T-helper 9 cell (primary cell): ENCODE measurements around the gene PTCH1.
A peak's percentile ranks its signal among the peaks of the same experiment; 100 is the strongest.

ENCODE experiments used
- DNase-seq: peaks from one replicate; pipeline ENCODE4 v3.0.0-alpha.2; 2020

The PTCH1 gene

DNA sequence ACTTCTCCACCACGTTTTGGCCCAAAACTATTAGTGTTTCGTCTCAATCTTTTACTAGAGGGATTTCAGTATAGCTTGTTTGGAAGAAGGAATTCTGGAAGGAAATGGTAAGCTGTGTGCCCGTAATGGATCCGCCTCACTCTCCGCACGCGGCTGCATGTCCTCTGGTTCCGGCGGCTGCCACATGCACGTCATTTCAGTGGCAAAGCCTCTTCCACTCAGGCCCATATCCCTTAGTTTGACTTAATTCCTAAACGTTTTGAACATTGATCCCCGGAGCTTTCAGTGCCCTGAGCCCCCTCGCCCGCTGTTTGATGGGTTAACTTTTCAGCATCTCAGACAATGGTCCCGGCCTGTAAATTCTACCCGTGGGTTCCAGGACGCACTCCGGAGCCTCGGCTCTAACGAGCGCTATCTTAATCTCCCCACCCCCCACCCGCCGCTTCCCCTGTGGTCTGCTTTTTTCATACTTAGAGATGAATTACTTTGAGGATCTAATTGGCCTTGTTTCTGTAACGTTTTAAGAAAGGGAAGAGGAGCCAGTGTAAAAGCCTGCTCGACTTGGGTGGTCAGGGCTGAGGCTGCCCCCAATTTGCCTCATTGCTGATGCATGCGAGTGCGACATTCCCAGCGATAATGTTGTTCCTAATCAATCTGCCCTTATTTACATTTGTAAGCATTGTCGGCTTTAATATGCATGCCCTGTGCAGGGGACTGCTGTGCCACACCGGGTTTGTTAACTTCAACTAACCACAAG lies 4.6 kb downstream of the PTCH1 start:
- DNase-seq, result no peak

GRCh38 chr9:95511616-95511931 lies 5.2 kb downstream of the PTCH1 start:
- DNase-seq, result no peak

- DNase-seq, result peak; percentile 70
These were observed 5.8 kb downstream of the PTCH1 start for GRCh38 chr9:95510709-95511615.

DNA sequence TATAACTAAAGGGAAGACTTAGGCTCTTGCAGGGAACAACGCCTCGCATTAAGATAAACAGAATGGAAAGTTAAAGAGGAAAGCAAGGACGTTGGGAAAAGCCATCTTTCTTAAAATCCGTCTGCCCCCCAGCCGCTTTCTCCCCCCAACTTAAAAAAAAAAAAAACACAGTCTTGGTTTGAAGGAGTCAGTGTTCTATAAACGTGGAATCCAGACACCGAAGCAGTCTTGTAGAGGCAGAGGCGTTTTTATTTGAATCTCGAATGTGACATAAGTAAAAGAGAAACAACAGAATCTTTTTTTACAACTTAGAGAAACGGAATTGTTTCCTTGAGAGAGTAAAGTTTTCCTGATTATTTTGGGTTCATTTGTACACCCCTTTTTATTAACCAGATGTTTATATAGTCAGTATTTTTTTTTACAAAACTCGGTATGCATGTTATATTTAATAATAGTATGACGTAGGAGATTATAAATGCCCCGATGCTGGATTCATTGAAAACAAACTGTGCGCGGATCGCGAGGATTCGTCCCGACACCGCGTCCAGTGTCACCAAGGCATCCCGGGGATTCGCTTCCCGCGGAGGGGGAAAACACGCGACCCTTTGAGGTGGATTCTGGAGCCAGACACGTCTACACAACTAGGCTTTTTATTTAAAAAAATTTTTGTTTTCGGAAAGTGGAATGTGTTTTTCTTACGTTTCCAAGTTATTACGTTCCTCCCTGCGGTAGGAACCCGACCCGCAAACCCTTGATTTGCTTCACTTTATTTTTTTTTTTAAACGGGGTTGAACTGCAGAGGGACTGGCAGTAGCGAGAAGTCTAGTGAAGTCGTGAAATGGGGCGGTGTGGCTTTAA lies 6.7 kb downstream of the PTCH1 start:
- no peak for DNase-seq

DNA sequence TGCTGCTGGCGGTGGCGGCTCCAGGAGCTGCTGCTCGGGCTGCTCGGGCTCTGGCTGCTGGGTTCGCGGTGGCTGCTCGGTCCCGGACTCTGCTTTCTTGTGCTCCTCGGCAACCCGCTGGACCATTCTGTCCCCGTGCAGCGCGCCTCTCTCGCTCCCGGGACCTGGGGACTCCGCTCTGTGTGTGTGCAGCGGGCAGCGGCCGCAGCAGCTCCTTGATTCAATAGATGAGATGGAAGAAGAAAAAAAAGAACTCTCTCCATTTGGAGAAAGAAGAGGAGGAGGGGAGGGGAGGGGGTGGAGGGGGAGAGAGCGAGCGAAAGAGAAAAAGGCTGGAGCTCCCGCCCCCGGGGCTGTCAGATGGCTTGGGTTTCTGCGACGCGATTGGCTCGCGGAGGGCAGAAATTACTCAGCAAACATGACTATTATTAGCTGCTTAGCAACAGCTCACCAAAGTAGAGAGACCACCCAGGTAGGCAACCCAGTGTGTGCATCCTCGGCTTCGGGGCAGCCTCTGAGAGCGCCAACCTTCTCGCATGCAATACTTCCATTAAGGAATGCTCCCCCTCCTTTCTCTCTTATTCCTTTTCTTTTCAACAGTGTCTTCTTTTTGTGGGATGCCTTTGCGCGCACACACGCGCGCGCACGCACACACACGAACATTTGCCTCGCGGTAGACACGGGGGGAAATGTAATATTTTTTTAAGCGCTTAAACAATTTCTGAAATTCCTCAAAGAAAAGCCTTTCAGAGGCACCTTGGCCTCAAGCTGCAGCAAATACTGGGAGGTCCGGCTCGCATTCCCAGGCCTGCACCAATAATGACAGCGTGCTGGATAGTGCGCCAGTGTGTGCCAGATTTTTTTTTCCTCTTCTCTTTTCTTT lies 7.6 kb downstream of the PTCH1 start:
- peak; percentile 39 for DNase-seq

DNA sequence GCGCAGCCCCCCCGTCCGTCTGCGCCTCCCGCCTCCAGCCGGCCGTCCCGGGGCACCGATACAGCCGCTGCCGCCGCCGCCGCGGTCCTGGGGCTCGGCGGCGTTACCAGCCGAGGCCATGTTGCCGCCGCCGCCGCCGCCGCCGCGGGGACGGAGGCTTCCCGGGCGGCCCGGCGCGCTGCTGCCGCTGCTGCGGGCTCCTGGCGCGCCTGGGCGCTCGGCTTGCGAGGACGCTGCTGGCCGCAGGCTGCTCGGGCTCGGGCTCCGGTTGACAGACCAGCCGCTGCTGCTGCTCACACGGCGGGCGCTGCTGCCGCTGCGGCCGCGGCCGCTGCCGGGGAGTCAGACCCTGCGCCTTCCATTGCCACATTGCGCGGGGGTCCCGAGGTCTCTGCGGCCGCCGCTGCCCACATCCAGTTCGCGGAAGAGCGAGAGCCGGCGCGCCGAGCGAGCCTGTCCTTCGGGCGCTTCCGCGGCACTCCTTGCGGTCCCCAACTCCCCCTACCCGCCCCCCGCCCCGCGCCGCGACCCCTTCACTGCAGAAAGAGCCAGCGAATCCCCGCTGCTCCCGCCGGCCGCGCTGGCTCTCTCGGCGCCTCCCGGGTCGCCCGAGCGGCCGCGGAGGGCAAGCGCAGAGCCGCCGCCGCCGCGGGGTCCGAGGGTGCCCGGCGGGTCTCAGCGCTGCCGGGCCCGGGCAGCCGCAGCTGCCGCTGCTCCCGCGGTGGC lies 8.4 kb downstream of the PTCH1 start:
- peak; percentile 21 for DNase-seq

DNA sequence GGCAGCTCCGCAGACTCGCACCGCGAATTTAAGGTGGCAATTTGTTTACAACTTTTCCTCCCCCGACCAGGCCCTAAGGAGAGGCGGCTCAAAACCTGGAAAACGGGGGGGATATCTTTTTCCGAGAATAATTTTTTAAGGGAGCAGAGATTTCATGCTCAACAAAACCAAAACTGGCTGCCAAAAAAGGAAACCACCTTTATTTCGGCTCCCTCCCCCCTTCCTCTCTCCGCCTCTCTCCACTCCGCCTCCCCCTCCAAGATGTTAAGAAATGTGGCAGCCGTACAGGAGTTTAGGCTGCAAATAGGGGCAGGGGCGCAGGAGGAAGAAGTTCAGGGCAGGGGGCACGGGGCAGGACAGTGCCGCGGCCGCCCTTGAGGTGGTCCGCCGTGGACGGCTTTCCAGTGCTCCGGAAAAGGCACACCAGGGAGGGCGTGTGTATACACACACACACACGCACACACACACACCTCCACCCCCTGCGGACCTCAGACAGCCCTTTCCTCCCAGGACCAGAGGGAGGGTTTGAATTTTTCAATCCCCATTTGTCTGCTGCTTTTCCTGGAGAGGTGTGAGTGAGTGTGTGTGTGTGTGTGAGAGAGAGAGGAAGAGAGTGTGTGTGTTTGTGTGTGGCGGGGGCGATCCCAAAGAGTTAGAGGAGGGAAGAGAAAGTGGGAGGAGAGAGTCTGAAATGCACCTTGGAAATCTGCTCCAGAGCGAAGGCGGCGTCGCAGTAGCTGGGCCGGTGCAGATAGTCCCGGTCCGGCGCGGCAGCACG lies 9.1 kb downstream of the PTCH1 start:
- peak; percentile 19 for DNase-seq

GRCh38 chr9:95506678-95507463 lies 9.9 kb downstream of the PTCH1 start:
- DNase-seq, result peak; percentile 23

- peak; percentile 5 for DNase-seq
These were observed 10.4 kb downstream of the PTCH1 start for GRCh38 chr9:95506428-95506677.

GRCh38 chr9:95505717-95506427 lies 10.9 kb downstream of the PTCH1 start:
- peak; percentile 13 for DNase-seq

DNA sequence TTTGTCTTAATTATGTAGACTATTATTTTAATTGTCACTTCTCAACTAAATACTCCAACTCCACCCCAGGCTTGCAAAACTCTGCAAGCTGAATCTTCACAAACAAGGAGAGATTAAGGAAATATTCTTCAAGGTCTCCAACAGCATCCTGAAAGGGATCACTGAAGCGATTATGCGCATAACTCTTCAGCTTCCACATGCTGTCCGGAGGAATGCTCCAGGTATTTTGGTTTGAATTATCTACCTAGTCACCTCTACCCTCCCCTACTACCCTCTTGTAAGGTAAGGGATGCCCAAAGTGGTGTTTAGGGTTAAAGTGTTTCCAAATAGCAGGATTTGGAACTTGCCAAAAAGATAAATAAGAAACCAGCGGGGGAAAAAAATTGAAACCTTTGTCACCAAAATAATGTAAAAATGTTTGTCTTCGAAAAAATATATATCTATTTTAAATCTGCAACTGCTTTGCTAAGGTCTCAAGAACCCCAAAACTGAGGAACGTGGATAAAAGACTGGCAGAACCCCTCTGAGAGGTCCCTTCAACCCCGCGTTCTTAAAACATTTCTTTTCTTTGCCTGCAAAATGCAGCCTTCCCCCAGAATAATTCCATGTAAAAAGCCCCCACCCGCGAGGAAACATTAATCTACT lies 11.6 kb downstream of the PTCH1 start:
- no peak for DNase-seq

- DNase-seq, result no peak
These were observed 12.5 kb downstream of the PTCH1 start for GRCh38 chr9:95504053-95504963.

- DNase-seq, result no peak
These were observed 13.4 kb downstream of the PTCH1 start for GRCh38 chr9:95503369-95503768.

- DNase-seq, result no peak
These were observed 14.5 kb downstream of the PTCH1 start for GRCh38 chr9:95502248-95502647.

DNA sequence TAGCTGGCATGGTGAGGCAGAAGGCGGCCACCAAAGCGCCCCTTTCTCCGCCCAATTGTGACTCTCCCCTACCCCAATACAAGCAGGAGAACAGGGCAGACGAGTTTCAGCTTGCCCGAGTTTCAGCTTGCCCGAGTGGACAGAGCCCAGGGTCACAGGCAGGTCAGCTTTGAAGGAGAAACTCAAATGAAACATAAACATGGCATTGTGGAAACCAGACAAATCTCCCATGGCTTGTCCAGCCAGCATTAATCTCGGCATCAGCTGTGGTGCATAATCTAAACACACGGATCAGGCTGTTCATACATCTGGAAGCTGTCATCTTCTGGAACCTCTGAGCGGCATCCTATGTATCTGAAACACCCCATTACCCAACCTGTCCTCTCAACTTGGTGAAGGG lies 16.9 kb downstream of the PTCH1 start:
- DNase-seq, result no peak

GRCh38 chr9:95499046-95499676 lies 17.6 kb downstream of the PTCH1 start:
- no peak for DNase-seq

- DNase-seq, result no peak
These were observed 18.1 kb downstream of the PTCH1 start for GRCh38 chr9:95498641-95499040.
